Gastrocnemius medialis (tissue), 4 donors: Measurements from ENCODE around the gene UPB1.
"Not testable (repeated sequence)": the region's sequence is repeated elsewhere in the genome, so short reads cannot be mapped to it uniquely, and the experiment has no call there.

Source experiments
- CTCF ChIP-seq, 5 experiments: fragments of 450-650 bp in 3 of 5; fragments of 200-600 bp in 2 of 5; sonication (generic) in 2 of 5; IDR thresholded peaks in 4 of 5; conservative IDR thresholded peaks in 1 of 5; 1 replicate in 4 of 5; 2 replicates in 1 of 5; pipeline ENCODE4 v1.5.1; 2016 to 2019; ENCODE audit warnings: antibody characterized with exemption in 5 of 5, mild to moderate bottlenecking in 3 of 5, moderate library complexity in 3 of 5
- POLR2A ChIP-seq, 2 donors: fragments of 450-650 bp; IDR thresholded peaks; one replicate each; pipeline ENCODE4 v1.6.1; 2017; ENCODE audit warnings: antibody characterized with exemption in 2 of 2, mild to moderate bottlenecking in 2 of 2, moderate library complexity in 2 of 2

GRCh38 chr22:24489434-24489833, 5.7 kb upstream of the UPB1 start:
- not testable (repeated sequence) for TF ChIP-seq POLR2A (IDR thresholded peaks at IDR 0.05); CTCF (IDR thresholded peaks at IDR 0.05 in 4 of 5, conservative IDR thresholded peaks at IDR 0.05 in 1 of 5)
